Panc1 (cell line): Measurements from ENCODE around the gene FRYL. TPM values are rescaled to one million over a fixed set of nuclear protein-coding genes. Genes with fewer than 3 reads are reported as not detected.
A peak's percentile ranks its signal among the peaks of the same experiment; 100 is the strongest.

Experiments
- ATAC-seq: fragments of 200-7000 bp; cut with Tn5 transposase; 2 replicates; pipeline ENCODE4 v1.9.1; 2020; ENCODE audit warnings: mild to moderate bottlenecking, moderate library complexity
- BruUV-seq: library from RNA; stranded (reverse); fragments of 400-500 nt; replicated peaks from 2 replicates; lab custom pipeline; 2021; lab: Mats Ljungman, UMichigan
- CTCF ChIA-PET: fragments of 300-600 bp; sonication (Branson Sonifier 250); formaldehyde crosslinking; loops from one replicate; lab custom pipeline; 2022; ENCODE audit warnings: antibody characterized with exemption; lab: Charles Lee
- POLR2A ChIA-PET: fragments of 300-600 bp; sonication (Branson Sonifier 250); formaldehyde crosslinking; loops from one replicate; lab custom pipeline; 2022; ENCODE audit warnings: antibody characterized with exemption; lab: Charles Lee
- DNase-seq: peaks from one replicate; pipeline ENCODE4 v3.0.0-alpha.2; 2010; ENCODE audit warnings: low read depth, low spot score
- H3K27ac ChIP-seq: 2 replicates; pipeline ENCODE4 v1.5.1; 2011; ENCODE audit warnings: mild to moderate bottlenecking, low read length, inconsistent platforms
- H3K27me3 ChIP-seq: fragments of 200-500 bp; sonication (Bioruptor generic); 2 replicates; pipeline ENCODE4 v1.6.0; 2014; ENCODE audit warnings: low read length, inconsistent platforms; ENCODE audit not compliant: control insufficient read depth, insufficient read depth
- H3K36me3 ChIP-seq: fragments of 200-500 bp; sonication (Bioruptor generic); 2 replicates; pipeline ENCODE4 v1.5.1; 2014; ENCODE audit warnings: inconsistent platforms, mild to moderate bottlenecking, low read length, moderate library complexity; ENCODE audit not compliant: control insufficient read depth, insufficient read depth
- H3K4me1 ChIP-seq: 2 replicates; pipeline ENCODE4 v1.5.1; 2011; ENCODE audit warnings: inconsistent platforms, mild to moderate bottlenecking, low read length, moderate library complexity; ENCODE audit not compliant: control insufficient read depth, insufficient read depth
- H3K4me3 ChIP-seq, 2 experiments: 2 replicates each; pipeline ENCODE4 v1.5.1; 2011 to 2012; ENCODE audit warnings: low read depth in 2 of 2, low read length in 2 of 2, mild to moderate bottlenecking in 2 of 2, inconsistent platforms in 1 of 2, moderate library complexity in 1 of 2
- H3K9me3 ChIP-seq: fragments of 200-500 bp; sonication (Bioruptor generic); 2 replicates; pipeline ENCODE4 v1.5.1; 2014; ENCODE audit warnings: low read depth, mild to moderate bottlenecking, inconsistent platforms, low read length, moderate library complexity; ENCODE audit not compliant: control insufficient read depth, insufficient read depth
- POLR2AphosphoS5 ChIP-seq: IDR thresholded peaks from 2 replicates; pipeline ENCODE4 v1.6.1; 2012; ENCODE audit warnings: mild to moderate bottlenecking, low read depth, low read length, moderate library complexity
- SIN3A ChIP-seq: IDR thresholded peaks from 2 replicates; pipeline ENCODE4 v1.6.1; 2012; ENCODE audit warnings: low read depth, mild to moderate bottlenecking, low read length, moderate library complexity, borderline replicate concordance; ENCODE audit not compliant: insufficient read depth
- TCF7L2 ChIP-seq: IDR thresholded peaks from 2 replicates; pipeline ENCODE4 v1.6.1; 2011; ENCODE audit warnings: mild to moderate bottlenecking, low read depth, low read length, inconsistent platforms
- in situ Hi-C: cut with HindIII; loops from 2 replicates; pipeline ENCODE4 v1.10.0; 2016; ENCODE audit warnings: low sequenced_read_pairs, low pct_unique_long_range_greater_than_20kb
- intact Hi-C: fragments of 100-400 bp; cut with micrococcal nuclease; formaldehyde crosslinking; loops from one replicate; pipeline ENCODE4 v1.10.0; 2022; ENCODE audit not compliant: unreplicated experiment
- total RNA-seq: library from RNA; stranded (reverse); gene quantifications from one replicate; pipeline ENCODE4 v1.2.1, GENCODE V29; 2021; ENCODE audit not compliant: unreplicated experiment
- TF ChIP-seq, protein P1 (sequence below), 2 experiments: IDR thresholded peaks; 2 replicates each; pipeline ENCODE4 v1.6.1; 2011 to 2012; ENCODE audit warnings: low read depth in 2 of 2, control low read depth in 1 of 2, low read length in 1 of 2, mild to moderate bottlenecking in 1 of 2, moderate library complexity in 1 of 2; ENCODE audit not compliant: insufficient read depth in 1 of 2
- TF ChIP-seq, protein P2 (sequence below): fragments of 450-650 bp; IDR thresholded peaks from 2 replicates; pipeline ENCODE4 v1.5.1; 2017; ENCODE audit warnings: mild to moderate bottlenecking

Gene FRYL
- total RNA-seq, 1 experiment from 2014 or later = 47.5 TPM

DNA sequence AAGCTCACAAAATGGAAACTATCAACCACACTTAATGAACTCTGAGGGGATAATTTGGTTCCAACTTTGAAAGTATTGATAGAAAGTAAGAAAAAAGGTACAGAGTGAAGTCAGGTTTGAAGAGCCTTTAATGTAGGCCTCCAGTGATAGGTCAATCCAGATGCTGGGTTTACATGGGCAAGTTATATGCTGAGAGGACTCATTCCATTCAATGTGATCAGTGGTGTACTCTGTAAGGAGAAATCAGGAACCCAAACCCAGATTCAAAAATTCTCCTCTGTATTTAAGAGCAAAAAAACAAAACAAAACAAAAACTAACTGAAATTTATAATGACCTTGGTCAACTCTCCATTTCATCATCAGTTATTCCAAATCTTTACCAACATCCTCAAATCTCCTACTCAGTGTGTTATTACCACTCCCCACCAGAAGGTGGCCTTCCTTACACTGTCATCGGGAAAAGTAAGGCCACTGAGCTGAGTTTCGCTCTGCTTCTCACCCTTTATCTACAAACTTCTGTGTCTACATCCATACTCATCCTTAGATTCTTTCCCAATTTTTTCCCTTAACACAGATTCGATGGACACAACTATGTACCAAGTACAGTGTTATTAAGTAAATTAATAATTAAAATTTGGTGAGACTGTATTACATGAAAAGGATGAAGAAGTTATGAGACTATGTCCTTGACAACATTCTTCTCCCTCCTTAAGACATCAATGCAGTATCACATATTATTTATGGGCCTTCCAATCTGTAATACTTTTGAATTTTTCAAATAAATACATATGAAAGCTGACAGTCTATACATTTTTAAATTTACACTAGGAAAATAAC, 201.7 kb downstream of the FRYL start:
- H3K9me3 ChIP-seq = no peaks in the 10 kb centered on the region
- TF ChIP-seq, protein P1, sequence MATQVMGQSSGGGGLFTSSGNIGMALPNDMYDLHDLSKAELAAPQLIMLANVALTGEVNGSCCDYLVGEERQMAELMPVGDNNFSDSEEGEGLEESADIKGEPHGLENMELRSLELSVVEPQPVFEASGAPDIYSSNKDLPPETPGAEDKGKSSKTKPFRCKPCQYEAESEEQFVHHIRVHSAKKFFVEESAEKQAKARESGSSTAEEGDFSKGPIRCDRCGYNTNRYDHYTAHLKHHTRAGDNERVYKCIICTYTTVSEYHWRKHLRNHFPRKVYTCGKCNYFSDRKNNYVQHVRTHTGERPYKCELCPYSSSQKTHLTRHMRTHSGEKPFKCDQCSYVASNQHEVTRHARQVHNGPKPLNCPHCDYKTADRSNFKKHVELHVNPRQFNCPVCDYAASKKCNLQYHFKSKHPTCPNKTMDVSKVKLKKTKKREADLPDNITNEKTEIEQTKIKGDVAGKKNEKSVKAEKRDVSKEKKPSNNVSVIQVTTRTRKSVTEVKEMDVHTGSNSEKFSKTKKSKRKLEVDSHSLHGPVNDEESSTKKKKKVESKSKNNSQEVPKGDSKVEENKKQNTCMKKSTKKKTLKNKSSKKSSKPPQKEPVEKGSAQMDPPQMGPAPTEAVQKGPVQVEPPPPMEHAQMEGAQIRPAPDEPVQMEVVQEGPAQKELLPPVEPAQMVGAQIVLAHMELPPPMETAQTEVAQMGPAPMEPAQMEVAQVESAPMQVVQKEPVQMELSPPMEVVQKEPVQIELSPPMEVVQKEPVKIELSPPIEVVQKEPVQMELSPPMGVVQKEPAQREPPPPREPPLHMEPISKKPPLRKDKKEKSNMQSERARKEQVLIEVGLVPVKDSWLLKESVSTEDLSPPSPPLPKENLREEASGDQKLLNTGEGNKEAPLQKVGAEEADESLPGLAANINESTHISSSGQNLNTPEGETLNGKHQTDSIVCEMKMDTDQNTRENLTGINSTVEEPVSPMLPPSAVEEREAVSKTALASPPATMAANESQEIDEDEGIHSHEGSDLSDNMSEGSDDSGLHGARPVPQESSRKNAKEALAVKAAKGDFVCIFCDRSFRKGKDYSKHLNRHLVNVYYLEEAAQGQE (IDR thresholded peaks at IDR 0.05; ENCODE audit: insufficient read depth in 1 of 2, low read depth in 2 of 2, low read length in 1 of 2) = no peak
- TF ChIP-seq, protein P2, sequence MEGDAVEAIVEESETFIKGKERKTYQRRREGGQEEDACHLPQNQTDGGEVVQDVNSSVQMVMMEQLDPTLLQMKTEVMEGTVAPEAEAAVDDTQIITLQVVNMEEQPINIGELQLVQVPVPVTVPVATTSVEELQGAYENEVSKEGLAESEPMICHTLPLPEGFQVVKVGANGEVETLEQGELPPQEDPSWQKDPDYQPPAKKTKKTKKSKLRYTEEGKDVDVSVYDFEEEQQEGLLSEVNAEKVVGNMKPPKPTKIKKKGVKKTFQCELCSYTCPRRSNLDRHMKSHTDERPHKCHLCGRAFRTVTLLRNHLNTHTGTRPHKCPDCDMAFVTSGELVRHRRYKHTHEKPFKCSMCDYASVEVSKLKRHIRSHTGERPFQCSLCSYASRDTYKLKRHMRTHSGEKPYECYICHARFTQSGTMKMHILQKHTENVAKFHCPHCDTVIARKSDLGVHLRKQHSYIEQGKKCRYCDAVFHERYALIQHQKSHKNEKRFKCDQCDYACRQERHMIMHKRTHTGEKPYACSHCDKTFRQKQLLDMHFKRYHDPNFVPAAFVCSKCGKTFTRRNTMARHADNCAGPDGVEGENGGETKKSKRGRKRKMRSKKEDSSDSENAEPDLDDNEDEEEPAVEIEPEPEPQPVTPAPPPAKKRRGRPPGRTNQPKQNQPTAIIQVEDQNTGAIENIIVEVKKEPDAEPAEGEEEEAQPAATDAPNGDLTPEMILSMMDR = peak; percentile 74
- intact Hi-C loops (loop anchor here (5.0 to 10.0 kb wide), 2 partner anchors 204 to 386 kb away; partner anchors contain the start of gene FRYL), in situ Hi-C loops (no loop called here)
- H3K27me3 ChIP-seq = no peaks in the 10 kb centered on the region
- no peaks in the 10 kb centered on the region for H3K4me1 ChIP-seq
- no peak overlapping the region for H3K27ac ChIP-seq
- peak; percentile 88 for ATAC-seq
- ChIA-PET POLR2A (no interaction called here), CTCF (interaction anchor here (1.0 kb wide), 1 partner anchor 383 kb away, joined by 4 read pairs; no protein-coding TSS in a partner anchor)
- DNase-seq = peak; percentile 42
- H3K36me3 ChIP-seq = peaks cover 16% of the 10 kb centered on the region; the same call in 1 of the 2 replicates
- no peak overlapping the region for H3K4me3 ChIP-seq
- no TSS peak for BruUV-seq

DNA sequence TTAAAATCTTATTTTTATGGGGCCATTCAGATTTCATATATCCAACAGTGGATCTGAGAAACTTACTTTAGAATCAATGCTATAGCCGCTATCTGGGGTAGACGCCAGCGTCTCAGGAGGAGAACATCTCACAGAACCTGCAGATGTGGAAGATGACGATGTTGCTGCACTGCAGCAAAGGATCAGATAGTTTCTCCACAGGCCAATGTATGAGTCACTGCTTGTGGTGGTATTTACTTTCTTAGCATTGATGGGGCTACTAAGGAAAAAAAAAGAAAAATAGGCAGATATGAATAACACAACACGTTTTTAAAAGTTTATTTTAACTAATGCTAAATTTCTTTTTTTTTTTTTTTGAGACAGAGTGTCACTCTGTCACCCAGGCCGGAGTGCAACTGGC, 204.1 kb downstream of the FRYL start:
- CTCF ChIA-PET = no interaction called here
- POLR2A ChIA-PET = no interaction called here
- intact Hi-C loops = loop anchor here (5.0 to 10.0 kb wide), 2 partner anchors 206 to 389 kb away; partner anchors contain the start of gene FRYL
- no peak for DNase-seq
- Histone ChIP-seq H3K27me3 (no peaks in the 10 kb centered on the region), H3K4me3 (no peak overlapping the region), H3K9me3 (no peaks in the 10 kb centered on the region), H3K36me3 (peaks cover 23% of the 10 kb centered on the region), H3K27ac (no peak overlapping the region), H3K4me1 (no peaks in the 10 kb centered on the region)
- in situ Hi-C loops = no loop called here
- TF ChIP-seq, protein P2 = no peak
- TF ChIP-seq TCF7L2 (no peak), POLR2AphosphoS5 (no peak), SIN3A (no peak)
- TF ChIP-seq, protein P1 (IDR thresholded peaks at IDR 0.05; ENCODE audit: insufficient read depth in 1 of 2, low read depth in 2 of 2, low read length in 1 of 2) = no peak
- no TSS peak for BruUV-seq
- no peak for ATAC-seq
